DND-41 (cell line): ENCODE data around the gene PCDH9.

Experiments used
- CTCF ChIP-seq: IDR thresholded peaks from 2 replicates; pipeline ENCODE4 v1.5.1; 2012; ENCODE audit warnings: borderline replicate concordance, low read length, moderate library complexity, mild to moderate bottlenecking; ENCODE audit not compliant: poor library complexity, severe bottlenecking; ENCODE audit errors: extremely low read depth
- EZH2 ChIP-seq: IDR thresholded peaks from 3 replicates; pipeline ENCODE4 v1.6.1; 2012; ENCODE audit warnings: borderline replicate concordance, low read depth, mild to moderate bottlenecking, moderate library complexity, low read length, inconsistent platforms; ENCODE audit not compliant: severe bottlenecking

DNA sequence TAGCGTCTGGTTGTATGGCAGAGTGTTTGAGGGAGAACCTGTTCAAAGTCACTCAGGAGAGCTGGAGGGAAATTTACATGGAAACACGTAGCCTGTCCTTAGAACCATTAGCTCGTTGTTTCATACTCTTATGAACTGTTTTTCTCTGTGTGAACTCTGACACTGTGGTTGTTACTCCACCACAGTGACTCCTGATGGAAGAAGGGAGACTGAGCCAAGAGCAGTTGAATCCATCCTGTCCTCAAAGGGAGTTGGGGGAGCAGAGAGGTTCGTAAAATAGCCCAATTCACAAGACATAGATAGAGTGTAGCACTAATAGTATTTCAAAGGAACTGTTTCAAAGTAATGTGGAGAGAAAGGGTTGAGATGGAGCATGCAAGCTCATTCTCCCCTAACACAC is 964.8 kb downstream of the PCDH9 start:
- no peak for TF ChIP-seq CTCF
- TF ChIP-seq EZH2, result no peak
